ENCODE results near the gene SPAG17. TPM values are rescaled to one million over a fixed set of nuclear protein-coding genes. Genes with fewer than 3 reads are reported as not detected.

SPAG17 gene
- total and polyA plus RNA-seq, 8 donors, result 1.3 to 18.3 (median 9.7) TPM

DNA sequence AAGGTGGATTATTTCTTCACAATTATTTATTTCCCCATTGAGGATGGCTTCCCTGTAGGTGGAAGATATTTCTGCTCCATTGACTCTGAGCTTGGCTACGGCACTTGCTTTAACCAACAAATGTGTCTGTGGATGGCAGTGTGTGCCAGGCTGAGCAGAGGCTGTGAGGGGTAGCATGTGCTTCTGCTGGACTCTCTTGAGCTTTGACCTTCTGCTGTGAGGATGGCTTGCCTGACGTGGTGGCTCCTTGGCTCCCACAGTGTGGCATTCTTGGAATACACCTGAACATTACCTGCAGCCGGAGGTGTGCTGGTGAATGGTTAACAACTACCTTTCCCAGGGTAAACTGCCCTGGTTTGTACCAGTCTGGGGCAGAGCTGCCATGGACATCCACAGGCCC, 208.6 kb downstream of the SPAG17 start:
- Histone ChIP-seq H3K4me3 (no peak overlapping the region), H3K27ac (no peak overlapping the region), H3K9me3 (no peaks in the 10 kb centered on the region), H3K4me1 (no peaks in the 10 kb centered on the region), H3K27me3 (no peaks in the 10 kb centered on the region), H3K36me3 (no peaks in the 10 kb centered on the region)
- ATAC-seq (no peak), DNase-seq (no peak)
- TF ChIP-seq, protein P1, sequence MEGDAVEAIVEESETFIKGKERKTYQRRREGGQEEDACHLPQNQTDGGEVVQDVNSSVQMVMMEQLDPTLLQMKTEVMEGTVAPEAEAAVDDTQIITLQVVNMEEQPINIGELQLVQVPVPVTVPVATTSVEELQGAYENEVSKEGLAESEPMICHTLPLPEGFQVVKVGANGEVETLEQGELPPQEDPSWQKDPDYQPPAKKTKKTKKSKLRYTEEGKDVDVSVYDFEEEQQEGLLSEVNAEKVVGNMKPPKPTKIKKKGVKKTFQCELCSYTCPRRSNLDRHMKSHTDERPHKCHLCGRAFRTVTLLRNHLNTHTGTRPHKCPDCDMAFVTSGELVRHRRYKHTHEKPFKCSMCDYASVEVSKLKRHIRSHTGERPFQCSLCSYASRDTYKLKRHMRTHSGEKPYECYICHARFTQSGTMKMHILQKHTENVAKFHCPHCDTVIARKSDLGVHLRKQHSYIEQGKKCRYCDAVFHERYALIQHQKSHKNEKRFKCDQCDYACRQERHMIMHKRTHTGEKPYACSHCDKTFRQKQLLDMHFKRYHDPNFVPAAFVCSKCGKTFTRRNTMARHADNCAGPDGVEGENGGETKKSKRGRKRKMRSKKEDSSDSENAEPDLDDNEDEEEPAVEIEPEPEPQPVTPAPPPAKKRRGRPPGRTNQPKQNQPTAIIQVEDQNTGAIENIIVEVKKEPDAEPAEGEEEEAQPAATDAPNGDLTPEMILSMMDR (IDR thresholded peaks at IDR 0.05), result no peak
- intact Hi-C loops (cut with DNase I), result no loop called here

DNA sequence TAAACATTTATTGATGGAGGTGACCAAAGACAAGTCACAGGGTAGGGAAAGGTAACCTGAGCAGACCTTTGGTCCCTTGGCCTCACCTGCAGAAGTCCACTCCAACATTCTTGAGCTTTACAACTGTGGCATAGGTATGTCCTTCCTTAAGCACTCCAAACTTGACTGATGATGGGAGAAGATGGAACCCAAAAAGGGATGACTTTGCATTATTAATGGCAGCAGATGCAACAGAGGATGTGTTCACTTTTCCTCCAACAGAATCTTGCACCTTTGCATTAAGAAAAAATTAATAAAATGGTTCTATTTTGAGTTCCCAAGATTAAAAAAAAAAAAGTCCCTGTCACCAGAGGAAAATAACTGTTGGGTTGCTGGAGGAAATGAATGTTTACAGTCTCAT, 213.3 kb downstream of the SPAG17 start:
- Histone ChIP-seq H3K9me3 (no peaks in the 10 kb centered on the region), H3K27me3 (no peaks in the 10 kb centered on the region), H3K36me3 (no peaks in the 10 kb centered on the region), H3K27ac (no peak overlapping the region), H3K4me3 (no peak overlapping the region), H3K4me1 (no peaks in the 10 kb centered on the region)
- TF ChIP-seq, protein P1 (IDR thresholded peaks at IDR 0.05), result no peak
- intact Hi-C loops (cut with DNase I), result no loop called here
- DNase-seq (no peak), ATAC-seq (no peak)

DNA sequence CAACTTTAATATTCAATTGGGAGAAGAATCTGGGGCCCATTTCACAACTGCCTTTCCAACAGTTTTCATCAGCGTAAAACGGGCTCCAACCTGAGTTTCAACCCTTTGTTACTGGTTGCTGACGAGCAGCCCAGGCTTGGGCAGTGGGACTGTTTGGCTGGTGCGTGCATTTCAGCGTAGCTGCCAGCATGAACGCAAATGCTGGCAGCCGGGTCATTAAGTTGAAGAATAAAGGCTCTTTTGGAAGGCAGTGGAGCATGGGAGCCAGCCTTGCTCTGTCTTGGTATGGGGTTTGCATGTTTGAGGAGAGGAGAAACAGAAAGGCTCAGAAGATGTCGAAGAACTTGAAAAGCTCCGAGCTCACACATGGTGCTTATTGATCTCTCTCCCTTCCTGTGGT, 214.8 kb downstream of the SPAG17 start:
- DNase-seq, result no peak
- no peak for ATAC-seq

DNA sequence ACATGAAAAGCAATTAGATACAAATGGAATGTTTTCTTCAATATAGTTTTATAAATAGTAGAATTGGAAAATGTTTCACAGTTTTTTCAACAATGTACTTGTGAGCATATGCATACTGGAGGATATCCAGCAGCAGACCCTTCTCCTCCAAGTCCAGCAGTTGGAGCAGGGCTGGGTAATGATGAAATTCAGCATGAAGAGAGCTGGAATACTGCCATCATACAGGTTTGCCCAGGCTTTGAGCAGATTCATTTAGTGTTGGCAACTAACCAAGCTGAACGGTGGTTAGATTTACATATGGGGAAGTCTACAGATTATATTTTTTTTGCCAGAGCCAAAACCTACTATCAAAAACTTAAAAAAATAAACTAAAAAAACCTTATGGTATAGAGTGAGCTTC, 217.1 kb downstream of the SPAG17 start:
- H3K27ac ChIP-seq, result no peak overlapping the region
- intact Hi-C loops (cut with DNase I), result no loop called here
- TF ChIP-seq, protein P1 (IDR thresholded peaks at IDR 0.05), result no peak
- no peaks in the 10 kb centered on the region for H3K4me1 ChIP-seq
- DNase-seq (peak in 2 of 4 donors; percentile 10 to 53), ATAC-seq (peak; percentile 54)
- no peaks in the 10 kb centered on the region for H3K36me3 ChIP-seq
- H3K4me3 ChIP-seq, result no peak overlapping the region
- no peaks in the 10 kb centered on the region for H3K9me3 ChIP-seq
- H3K27me3 ChIP-seq, result no peaks in the 10 kb centered on the region

More for the DNA sequence above, 214.8 kb downstream of the SPAG17 start:
- no peaks in the 10 kb centered on the region for H3K4me1 ChIP-seq
- no peaks in the 10 kb centered on the region for H3K9me3 ChIP-seq
- intact Hi-C loops (cut with DNase I), result no loop called here
- H3K4me3 ChIP-seq, result no peak overlapping the region
- no peaks in the 10 kb centered on the region for H3K36me3 ChIP-seq
- no peak overlapping the region for H3K27ac ChIP-seq
- TF ChIP-seq, protein P1 (IDR thresholded peaks at IDR 0.05), result no peak
- no peaks in the 10 kb centered on the region for H3K27me3 ChIP-seq

DNA sequence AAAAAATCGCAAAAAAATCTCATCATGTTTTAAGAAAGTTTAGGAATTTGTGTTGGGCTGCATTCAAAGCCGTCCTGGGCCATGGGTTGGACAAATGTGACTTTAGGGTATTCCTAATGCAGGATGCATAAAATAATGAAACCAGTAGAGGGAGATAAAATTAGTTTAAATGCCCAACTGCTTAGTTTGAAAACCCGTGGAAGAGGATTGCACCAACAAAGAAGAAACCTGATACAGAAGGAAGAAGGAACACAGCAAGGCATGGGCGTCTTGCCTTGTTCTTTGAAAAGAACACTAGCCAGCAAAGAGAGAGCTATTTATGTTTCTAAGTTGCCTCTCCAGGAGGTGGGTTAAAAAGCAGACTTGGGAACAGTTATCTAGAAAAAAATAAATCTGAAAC, 217.6 kb downstream of the SPAG17 start:
- no peaks in the 10 kb centered on the region for H3K9me3 ChIP-seq
- no peaks in the 10 kb centered on the region for H3K27me3 ChIP-seq
- no peak overlapping the region for H3K4me3 ChIP-seq
- DNase-seq (peak in 1 of 4 donors; percentile 8), ATAC-seq (peak; percentile 71)
- TF ChIP-seq, protein P1 (IDR thresholded peaks at IDR 0.05), result no peak
- H3K36me3 ChIP-seq, result no peaks in the 10 kb centered on the region
- intact Hi-C loops (cut with DNase I), result no loop called here
- H3K4me1 ChIP-seq, result no peaks in the 10 kb centered on the region
- H3K27ac ChIP-seq, result no peak overlapping the region
